Left colon (tissue), 2 donors: ENCODE results near the gene ATP10A. TPM values are rescaled to one million over a fixed set of nuclear protein-coding genes. Genes with fewer than 3 reads are reported as not detected.

ENCODE experiments used
- microRNA-seq, 2 donors: library from miRNA; unstranded; fragments of <30 nt; microRNA quantifications; one replicate each; pipeline versions ENCODE4 v1.1.0 to v1.2.0, GENCODE V29; 2020
- total RNA-seq, 2 donors: library from RNA; stranded (reverse); fragmentation: NEBNext Ultra II Directional; extraction: Animal tissue kit (Norgen Biotek cat#: 25700); gene quantifications; one replicate each; pipeline ENCODE4 v1.2.1, GENCODE V29; 2021
- donor health status: DM: no; HTN: no; CAD: no.
- donor health status: DM: yes; HTN: yes; CAD: no.

The ATP10A gene
- total RNA-seq, 2 donors from 2014 or later, result 1.4 to 1.5 TPM

Small RNA genes lying within 50 kb of the gene (microRNA-seq; reads per million reads assigned to microRNA genes)
- gene MIR4715, result 0 reads per million in 2 donors
